GM10266 (cell line): ENCODE measurements around the gene OLFML2B.

Experiments
- DNase-seq: peaks from one replicate; pipeline ENCODE4 v3.0.0; 2012; ENCODE audit errors: extremely low spot score
- TF ChIP-seq, protein P1 (sequence below): IDR thresholded peaks from 2 replicates; pipeline ENCODE4 v1.5.1; 2012; ENCODE audit warnings: mild to moderate bottlenecking, low read depth; ENCODE audit not compliant: control insufficient read depth, insufficient read depth; ENCODE audit errors: missing control alignments

OLFML2B gene

DNA sequence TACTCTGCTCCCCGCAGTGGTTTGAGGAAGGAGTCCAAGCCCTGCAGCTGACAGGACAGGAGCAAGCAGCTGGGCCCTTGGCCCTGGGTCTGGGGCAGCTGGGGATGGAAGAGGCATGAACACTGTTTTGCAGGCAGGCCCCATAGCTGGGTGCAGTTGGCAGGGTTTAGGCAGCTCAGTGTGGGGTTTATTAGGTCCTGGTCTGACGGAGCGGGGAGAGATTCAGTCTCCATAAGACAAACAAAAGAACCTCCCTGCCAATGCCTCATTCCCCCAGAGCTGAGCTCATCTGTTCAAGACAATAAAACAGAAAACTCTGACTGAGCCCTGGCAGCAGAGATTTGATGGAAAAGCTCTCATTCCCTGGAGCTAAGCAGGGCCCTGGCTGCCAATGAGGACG, 37.3 kb downstream of the OLFML2B start:
- TF ChIP-seq, protein P1, sequence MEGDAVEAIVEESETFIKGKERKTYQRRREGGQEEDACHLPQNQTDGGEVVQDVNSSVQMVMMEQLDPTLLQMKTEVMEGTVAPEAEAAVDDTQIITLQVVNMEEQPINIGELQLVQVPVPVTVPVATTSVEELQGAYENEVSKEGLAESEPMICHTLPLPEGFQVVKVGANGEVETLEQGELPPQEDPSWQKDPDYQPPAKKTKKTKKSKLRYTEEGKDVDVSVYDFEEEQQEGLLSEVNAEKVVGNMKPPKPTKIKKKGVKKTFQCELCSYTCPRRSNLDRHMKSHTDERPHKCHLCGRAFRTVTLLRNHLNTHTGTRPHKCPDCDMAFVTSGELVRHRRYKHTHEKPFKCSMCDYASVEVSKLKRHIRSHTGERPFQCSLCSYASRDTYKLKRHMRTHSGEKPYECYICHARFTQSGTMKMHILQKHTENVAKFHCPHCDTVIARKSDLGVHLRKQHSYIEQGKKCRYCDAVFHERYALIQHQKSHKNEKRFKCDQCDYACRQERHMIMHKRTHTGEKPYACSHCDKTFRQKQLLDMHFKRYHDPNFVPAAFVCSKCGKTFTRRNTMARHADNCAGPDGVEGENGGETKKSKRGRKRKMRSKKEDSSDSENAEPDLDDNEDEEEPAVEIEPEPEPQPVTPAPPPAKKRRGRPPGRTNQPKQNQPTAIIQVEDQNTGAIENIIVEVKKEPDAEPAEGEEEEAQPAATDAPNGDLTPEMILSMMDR: no peak
- no peak for DNase-seq

DNA sequence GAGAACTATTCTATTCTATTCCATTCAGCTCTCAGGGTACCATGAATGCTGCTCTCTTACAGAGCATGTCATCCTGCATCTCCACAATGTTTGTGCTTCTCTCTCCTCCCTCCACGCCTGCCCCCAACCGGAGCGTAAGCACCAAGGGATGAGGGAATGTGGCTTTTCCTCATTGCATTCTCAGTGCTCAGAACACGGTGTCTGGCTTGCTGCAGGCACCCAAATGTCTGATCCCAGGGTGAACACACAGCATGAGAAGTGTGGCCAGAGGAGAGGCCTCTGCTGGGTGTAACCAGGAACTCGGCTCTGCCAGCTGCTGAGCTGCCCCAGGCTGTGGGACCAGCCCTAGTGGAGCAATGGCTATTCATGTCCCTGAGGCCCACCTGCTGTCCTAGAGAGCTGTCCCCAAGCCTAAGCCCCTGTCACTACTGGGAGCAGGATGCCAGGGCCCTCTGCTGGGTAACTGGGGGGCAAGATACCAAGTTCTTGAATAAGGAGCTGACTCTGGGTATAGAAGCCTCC, 38.3 kb downstream of the OLFML2B start:
- TF ChIP-seq, protein P1: no peak
- no peak for DNase-seq

GRCh38 chr1:161983725-161984124, 39.9 kb downstream of the OLFML2B start:
- TF ChIP-seq, protein P1: no peak
- DNase-seq: no peak

- DNase-seq: no peak
- TF ChIP-seq, protein P1: no peak
These were observed 40.8 kb downstream of the OLFML2B start for GRCh38 chr1:161982917-161983316.

- no peak for DNase-seq
- TF ChIP-seq, protein P1: no peak
These were observed 41.2 kb downstream of the OLFML2B start for GRCh38 chr1:161982507-161982895.

DNA sequence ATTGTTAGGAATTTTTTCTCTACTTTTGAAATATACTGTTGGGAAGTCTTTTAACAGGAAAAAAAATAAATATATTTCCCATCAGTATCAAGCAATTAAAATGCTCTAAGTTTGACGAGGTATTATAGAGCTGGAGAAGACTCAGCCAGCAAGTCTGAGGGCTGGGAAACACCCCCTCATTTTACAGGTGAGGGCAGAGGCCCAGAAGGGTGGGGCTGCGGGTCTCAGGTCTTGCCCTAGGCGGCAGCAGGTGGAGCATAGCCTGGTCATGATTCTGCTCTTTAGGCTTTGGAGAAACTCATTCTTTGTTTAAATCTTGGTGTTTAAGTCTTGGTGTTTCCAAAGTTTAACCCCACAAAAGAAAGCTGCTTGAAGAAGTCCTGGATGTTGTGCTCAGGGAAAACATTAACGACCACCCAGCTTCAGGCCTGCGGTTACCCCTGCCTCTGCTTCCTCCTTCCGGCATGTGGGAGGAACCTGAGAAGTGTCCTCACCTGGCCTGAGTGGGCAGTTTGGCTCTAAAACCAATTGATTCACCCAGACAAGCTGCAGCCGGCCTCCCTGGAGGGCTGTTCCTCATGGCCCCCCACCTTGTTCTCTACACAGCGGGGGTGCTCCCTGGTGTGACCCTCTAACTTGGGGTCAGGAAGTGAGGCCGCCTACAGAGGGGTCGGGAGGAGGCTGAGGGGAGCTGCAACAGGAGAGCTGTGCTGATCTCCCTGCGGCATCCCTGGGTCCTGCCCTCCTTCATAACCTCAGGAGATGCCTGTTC, 41.7 kb downstream of the OLFML2B start:
- no peak for DNase-seq

GRCh38 chr1:161981126-161981525, 42.5 kb downstream of the OLFML2B start:
- DNase-seq: no peak
- TF ChIP-seq, protein P1: no peak

More for the DNA sequence above, 41.7 kb downstream of the OLFML2B start:
- TF ChIP-seq, protein P1: no peak
